NCI-H1417 (cell line): Measurements from ENCODE around the gene MRPL9.
A peak's percentile ranks its signal among the peaks of the same experiment; 100 is the strongest.

Experiments
- DNase-seq, 3 experiments: peaks; one replicate each; lab custom pipeline; 2025; lab: John Stamatoyannopoulos, UW

Gene MRPL9

GRCh38 chr1:151762941-151763921, at the start of gene MRPL9:
Gene MRPL9, minus strand, starts transcription at chr1:151763496. Its CDS starts 17 bp downstream, at chr1:151763479.
- DNase-seq: peak; percentile 83 to 91 (median 88)

DNA sequence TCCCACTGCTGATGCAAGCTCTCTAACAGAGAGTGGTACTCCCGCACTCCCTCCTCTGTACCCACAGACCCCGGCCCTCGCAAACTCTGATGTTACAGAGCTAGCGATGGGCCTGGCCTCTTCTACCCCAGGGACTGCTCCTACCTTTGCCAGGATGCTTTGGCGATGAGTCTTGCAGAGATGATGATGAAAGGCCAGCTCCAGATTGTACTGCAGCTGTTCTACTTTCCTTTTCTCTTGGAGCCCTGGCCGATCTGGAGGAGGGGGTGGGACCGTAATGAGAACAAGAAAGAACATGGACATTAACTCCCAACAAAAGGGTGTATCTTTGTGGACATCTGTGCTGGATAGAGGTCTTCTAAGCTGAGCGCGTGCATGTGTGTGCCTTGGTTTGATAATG, 47.9 kb upstream of the MRPL9 start:
- DNase-seq: no peak

DNA sequence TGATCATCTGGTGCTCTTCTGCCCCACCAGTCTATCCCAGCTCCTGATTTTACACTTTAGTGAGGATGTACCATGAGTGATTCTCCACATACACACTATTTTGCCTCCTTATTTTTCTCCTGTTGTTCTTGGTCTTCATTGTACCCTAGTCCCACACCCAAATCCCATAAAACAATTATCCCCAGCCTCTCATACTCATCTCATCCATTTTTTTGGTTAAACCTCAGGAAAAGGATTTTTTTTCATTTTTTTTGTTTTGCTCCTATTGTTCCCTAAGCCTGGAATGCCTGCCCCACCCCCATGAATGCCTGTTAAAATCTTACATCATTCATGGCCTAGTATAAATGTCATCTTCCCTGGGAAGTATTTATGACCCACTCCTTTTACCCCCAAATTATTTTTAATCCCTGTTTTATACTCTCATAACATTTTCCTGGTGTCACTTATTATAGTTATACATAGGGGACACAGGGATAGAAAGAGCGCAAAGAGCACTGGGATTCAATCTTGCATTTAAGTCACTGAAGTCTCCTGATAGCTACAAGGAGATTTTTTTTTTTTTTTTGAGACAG, 46.8 kb upstream of the MRPL9 start:
- DNase-seq: no peak

DNA sequence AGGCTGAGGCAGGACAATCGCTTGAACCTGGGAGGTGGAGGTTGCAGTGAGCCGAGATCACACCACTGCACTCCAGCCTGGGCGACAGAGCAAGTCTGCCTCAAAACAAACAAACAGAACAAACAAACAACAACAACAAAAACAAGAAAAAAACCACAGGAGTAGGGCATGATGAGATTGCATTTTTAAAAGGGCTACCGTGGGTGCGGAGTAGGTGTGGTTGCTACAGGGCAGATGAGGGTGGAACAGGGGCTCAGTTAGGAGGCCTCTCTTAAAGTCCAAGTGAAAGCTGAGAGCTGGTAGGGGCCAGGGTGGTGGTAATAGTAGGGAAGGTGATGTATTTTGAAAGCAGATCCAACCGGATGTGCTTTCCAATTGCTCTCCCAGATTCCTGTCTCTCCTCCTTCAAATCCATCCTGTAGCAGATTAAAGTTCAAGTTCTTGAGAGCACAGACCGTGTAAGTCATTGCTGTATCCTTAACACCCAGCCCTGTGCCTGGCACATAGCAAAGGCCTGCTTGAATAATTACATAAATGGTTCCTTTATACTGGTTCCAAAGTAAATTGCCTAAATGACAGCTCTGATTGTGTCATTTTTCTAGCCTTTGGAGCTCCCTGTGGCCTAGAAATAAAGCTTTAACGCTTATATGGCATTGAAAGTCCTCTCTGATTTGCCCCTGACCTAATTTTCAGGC, 46.1 kb upstream of the MRPL9 start:
- DNase-seq: no peak

- no peak for DNase-seq
Observed at GRCh38 chr1:151807766-151808165, 44.5 kb upstream of the MRPL9 start.

- no peak for DNase-seq
Observed at GRCh38 chr1:151807131-151807530, 43.8 kb upstream of the MRPL9 start.

- no peak for DNase-seq
Observed at GRCh38 chr1:151806170-151806569, 42.9 kb upstream of the MRPL9 start.

- no peak for DNase-seq
Observed at GRCh38 chr1:151805066-151805820, 41.9 kb upstream of the MRPL9 start, which contains the start of gene LINGO4. Gene LINGO4, minus strand, starts transcription at chr1:151805419. Its CDS starts 2,715 bp downstream, at chr1:151802704.

DNA sequence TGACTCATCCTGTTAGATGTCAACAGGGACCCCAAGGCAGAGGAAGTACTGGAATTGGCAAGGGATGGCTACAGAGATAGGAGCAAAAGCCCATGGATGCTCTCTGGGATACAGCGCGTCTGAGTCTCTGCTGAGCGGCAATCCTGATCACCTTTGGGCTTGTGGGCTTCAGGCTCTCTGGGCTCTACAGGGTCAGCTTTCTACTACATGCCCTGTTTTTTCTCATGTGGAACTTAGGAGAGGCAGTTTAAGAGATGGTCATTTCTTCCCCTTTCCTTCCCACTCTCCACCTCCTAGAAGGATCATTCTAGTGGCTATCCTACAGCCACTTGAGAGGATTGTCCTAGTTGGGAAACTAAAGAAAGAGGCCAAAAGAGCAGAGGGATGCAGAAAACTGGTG, 40.6 kb upstream of the MRPL9 start:
- no peak for DNase-seq

GRCh38 chr1:151803164-151803563, 39.9 kb upstream of the MRPL9 start:
- DNase-seq: no peak

DNA sequence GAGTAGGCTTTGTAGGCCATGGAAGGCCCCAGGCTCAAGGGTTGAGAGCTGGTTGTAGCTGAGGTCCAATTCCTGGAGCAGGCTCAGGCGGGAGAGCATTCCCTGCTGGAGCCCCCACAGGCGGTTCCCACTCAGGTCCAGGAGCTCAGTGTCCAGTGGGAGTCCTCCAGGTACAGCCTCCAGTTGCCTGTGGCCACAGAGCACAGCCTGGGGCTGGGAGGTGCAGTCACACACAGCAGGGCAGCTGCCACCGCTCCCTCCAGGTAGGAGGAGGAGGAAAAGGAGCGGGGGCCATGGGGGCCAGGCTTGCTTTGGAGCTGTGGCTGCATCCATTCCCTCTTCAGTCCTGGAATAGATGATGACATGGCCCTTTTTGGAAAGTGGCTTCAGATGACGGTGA, 39.1 kb upstream of the MRPL9 start:
- DNase-seq: no peak

DNA sequence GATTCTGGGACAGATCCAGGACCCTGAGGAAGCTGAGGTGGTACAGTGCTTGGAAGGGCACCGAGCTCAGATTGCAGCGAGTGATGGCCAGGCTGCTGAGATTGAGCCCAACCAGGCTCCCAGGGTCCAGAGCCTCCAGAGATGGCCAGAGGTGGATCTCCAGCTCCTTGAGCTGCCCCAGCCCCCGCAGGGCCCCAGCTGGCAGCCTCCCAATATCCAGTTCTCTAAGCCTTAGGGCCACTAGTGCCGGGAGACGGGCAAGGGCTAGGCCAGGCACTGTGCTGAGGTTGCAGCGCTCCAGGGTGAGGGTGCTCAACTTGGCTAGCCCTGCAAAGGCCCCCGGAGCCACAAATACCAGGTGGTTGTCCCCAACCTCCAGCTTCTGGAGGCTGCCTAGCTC, 38.5 kb upstream of the MRPL9 start:
- DNase-seq: no peak

DNA sequence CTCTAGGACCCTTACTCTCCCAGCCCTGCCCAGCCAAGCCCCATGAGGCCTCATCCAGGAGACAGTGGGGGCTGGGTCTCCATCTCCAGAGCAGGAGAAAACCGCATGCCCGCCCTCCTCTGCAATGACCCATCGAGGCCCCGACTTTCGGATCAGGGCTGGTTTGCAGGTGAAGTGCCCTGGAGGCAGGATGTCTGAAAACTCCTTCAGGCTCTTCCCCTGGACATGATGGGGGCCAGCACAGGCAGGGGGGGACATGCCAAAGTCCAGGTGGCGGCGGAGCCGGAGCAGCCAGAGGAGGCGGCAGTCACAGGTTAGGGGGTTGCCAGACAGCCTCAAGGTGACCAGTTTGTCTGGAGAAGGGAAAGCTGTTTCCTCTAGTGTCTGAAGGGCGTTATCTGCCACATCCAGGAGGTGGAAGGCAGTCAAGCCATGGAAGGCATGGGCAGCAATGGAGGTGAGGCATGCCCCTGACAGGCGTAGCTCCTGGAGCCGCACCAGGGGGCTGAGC, 38.1 kb upstream of the MRPL9 start:
- DNase-seq: no peak

DNA sequence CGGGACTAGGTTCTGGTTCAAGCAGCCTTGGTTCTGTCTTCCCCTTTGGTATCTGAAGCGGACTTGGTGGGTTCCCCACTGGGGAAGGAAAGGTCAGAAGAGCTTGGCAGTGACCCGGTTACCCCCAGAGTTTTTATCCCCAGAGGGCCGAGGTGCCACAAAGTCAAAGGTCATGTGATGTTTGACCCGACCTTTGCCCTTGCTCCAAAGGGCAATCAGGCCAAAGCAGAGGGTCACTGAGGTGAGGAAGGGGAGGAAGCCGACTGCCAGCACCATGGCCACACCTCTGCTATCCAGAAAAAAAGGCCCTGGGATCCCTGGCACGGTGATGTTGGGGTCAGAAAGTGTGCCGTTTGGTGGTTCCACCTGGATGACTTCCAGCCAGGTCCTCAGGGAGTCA, 37.5 kb upstream of the MRPL9 start:
- no peak for DNase-seq

DNA sequence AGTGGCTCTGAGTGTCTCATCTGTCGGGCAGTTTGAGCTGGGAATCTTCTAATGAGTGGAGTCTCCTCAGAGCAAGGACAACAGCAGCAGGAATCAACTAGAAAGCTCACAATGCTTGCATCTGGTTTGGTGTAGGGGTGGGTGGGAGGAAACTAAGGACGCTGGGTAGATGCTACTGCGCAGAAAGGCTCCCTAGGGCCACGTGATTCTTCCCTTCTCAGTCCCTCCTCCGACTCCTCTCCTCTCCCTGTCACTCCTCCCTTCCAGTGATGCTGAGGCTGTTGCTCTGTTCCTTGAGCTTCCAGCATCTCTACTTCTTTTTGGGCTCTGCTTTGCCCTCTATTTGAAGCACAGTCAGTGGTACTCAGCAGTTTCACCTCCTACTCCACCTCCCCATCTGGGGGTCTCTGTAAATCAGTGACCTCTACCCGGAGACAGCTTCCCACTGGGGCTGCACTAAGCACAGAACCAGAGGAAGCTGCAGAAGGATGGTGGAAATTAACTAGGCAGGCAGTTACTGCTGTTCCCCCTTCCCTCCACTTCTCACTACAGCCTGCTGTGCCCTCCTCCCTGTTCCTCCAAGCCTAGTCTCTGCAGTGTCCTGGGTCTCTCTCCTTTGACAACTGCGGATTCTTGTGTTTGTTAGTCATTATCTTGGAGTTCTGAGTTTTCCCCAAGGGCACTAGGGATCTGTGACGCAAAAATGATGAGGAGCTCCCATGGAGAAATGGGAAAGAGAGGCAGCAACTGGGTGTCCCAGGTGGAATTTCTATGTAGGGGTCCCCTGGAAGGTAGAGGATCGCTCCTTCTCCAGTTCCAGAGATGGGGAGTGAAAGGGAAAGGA, 36.1 kb upstream of the MRPL9 start:
- DNase-seq: no peak

- DNase-seq: no peak
Observed at GRCh38 chr1:151798571-151798970, 35.3 kb upstream of the MRPL9 start.

DNA sequence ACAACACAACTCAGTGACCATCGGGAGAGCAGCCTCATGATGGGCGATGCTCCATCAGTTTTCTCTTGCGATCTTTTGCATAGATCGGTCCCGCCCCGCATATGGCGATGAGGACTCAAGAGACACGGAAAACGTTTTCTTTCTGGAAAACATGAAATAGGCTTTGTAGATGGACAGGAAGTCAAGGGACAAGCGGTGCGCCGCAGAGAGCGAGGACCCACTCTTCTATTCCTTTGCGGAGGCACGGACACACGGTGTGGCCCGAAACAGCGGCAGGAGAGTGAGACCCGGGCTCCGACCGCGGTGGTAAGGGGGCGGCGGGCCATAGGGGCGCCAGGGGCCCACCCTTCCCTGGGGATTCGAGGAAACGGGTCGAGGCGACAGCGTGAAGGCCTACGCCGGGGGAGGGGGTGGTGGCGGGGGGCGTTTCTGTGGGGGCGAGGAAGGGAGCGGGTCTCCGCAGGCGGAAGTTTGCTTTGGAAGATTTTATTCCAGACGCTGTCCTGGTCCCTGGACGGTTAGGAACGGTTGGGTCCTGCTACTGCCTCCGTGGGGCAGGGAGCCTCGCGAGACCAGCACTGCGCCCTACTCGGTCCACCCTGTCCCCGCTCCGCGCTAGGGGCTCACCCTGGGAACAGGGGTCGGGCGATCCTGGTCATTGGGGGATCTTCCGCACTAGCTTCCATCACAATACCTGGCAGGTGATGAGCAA, 27.8 kb upstream of the MRPL9 start:
- peak in 2 of 3 experiments; percentile 55 to 64 for DNase-seq

GRCh38 chr1:151790071-151790939, 27.0 kb upstream of the MRPL9 start, which contains the start of gene TDRKH:
Gene TDRKH, minus strand, starts transcription at chr1:151790500. Its CDS starts 7,478 bp downstream, at chr1:151783022.
- peak; percentile 97 to 100 (median 100) for DNase-seq

DNA sequence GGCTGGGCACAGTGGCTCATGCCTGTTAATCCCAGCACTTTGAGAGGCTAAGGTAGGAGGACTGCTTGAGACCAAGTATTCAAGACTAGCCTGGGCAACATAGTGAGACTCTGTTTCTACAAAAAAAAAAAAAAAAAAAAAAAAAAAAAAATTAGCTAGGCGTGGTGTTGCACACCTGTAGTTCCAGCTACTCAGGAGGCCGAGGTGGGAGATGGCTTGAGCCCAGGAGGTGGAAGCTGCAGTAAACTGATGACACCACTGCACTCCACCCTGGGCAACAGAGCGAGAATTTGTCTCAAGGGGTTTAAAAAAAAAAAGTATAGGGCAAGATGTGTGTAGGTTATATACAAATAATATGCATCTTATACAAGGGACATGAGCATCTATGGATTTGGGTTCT, 24.4 kb upstream of the MRPL9 start:
- no peak for DNase-seq
